Astrocyte (in vitro differentiated cells and primary cell): ENCODE results near the gene PEAK1. TPM values are rescaled to one million over a fixed set of nuclear protein-coding genes. Genes with fewer than 3 reads are reported as not detected.

Experiments used
- DNase-seq: peaks from one replicate; pipeline ENCODE4 v3.0.0-alpha.2; 2010; ENCODE audit warnings: low read depth
- FAIRE-seq: peaks from 2 replicates; lab custom pipeline; 2011; peaks lifted over from hg19 to GRCh38; lab: Jason Lieb, UNC
- H2AFZ ChIP-seq: 2 replicates; pipeline ENCODE4 v1.6.0; 2012; ENCODE audit warnings: low read depth, low read length, inconsistent platforms
- H3K27ac ChIP-seq: 2 replicates; pipeline ENCODE4 v1.5.1; 2011; ENCODE audit warnings: low read depth, low read length, inconsistent platforms
- H3K27me3 ChIP-seq: 2 replicates; pipeline ENCODE4 v1.6.0; 2011; ENCODE audit warnings: low read length, inconsistent platforms; ENCODE audit not compliant: insufficient read depth
- H3K36me3 ChIP-seq: 2 replicates; pipeline ENCODE4 v1.5.1; 2011; ENCODE audit warnings: low read length, inconsistent platforms; ENCODE audit not compliant: insufficient read depth
- H3K4me1 ChIP-seq: 2 replicates; pipeline ENCODE4 v1.5.1; 2011; ENCODE audit warnings: low read length, inconsistent platforms; ENCODE audit not compliant: insufficient read depth
- H3K4me2 ChIP-seq: 2 replicates; pipeline ENCODE4 v1.6.0; 2012; ENCODE audit warnings: low read length, inconsistent platforms
- H3K4me3 ChIP-seq: 2 replicates; pipeline ENCODE4 v1.5.1; 2011; ENCODE audit warnings: low read depth, mild to moderate bottlenecking, low read length, inconsistent platforms; ENCODE audit not compliant: insufficient read depth
- H3K79me2 ChIP-seq: 2 replicates; pipeline ENCODE4 v1.6.0; 2012; ENCODE audit warnings: mild to moderate bottlenecking, low read length, inconsistent platforms; ENCODE audit not compliant: insufficient read depth
- H3K9ac ChIP-seq: 2 replicates; pipeline ENCODE4 v1.6.0; 2012; ENCODE audit warnings: mild to moderate bottlenecking, low read length, inconsistent platforms
- H3K9me3 ChIP-seq: 2 replicates; pipeline ENCODE4 v1.5.1; 2012; ENCODE audit warnings: low read depth, mild to moderate bottlenecking, low read length, inconsistent platforms; ENCODE audit not compliant: insufficient read depth
- H4K20me1 ChIP-seq: 2 replicates; pipeline ENCODE4 v1.6.0; 2012; ENCODE audit warnings: low read length, inconsistent platforms; ENCODE audit not compliant: insufficient read depth
- H3K27ac Mint-ChIP-seq: one replicate; pipeline ENCODE4 v1.8.0; 2021; ENCODE audit warnings: mild to moderate bottlenecking, mixed read lengths; ENCODE audit not compliant: unreplicated experiment
- H3K27me3 Mint-ChIP-seq: one replicate; pipeline ENCODE4 v1.8.0; 2021; ENCODE audit warnings: low read depth, mixed read lengths; ENCODE audit not compliant: unreplicated experiment
- H3K36me3 Mint-ChIP-seq: one replicate; pipeline ENCODE4 v1.8.0; 2021; ENCODE audit warnings: low read depth, mixed read lengths; ENCODE audit not compliant: unreplicated experiment
- H3K4me1 Mint-ChIP-seq: one replicate; pipeline ENCODE4 v1.8.0; 2021; ENCODE audit warnings: low read depth, mixed read lengths; ENCODE audit not compliant: unreplicated experiment
- H3K4me3 Mint-ChIP-seq: one replicate; pipeline ENCODE4 v1.8.0; 2021; ENCODE audit warnings: mild to moderate bottlenecking, moderate library complexity, mixed read lengths; ENCODE audit not compliant: unreplicated experiment
- H3K9me3 Mint-ChIP-seq: one replicate; pipeline ENCODE4 v1.8.0; 2021; ENCODE audit warnings: mild to moderate bottlenecking, mixed read lengths; ENCODE audit not compliant: unreplicated experiment
- EZH2 ChIP-seq: IDR thresholded peaks from 2 replicates; pipeline ENCODE4 v1.6.1; 2012; ENCODE audit warnings: mild to moderate bottlenecking, low read length, inconsistent platforms; ENCODE audit not compliant: insufficient read depth
- total RNA-seq: library from RNA; stranded (reverse); gene quantifications from 2 replicates; pipeline ENCODE4 v1.2.1, GENCODE V29; 2021
- TF ChIP-seq, protein P1 (sequence below): IDR thresholded peaks from 2 replicates; pipeline ENCODE4 v1.5.1; 2011; ENCODE audit warnings: low read depth, mild to moderate bottlenecking, inconsistent platforms, low read length, moderate library complexity; ENCODE audit not compliant: insufficient read depth

PEAK1 gene
- total RNA-seq, 1 donor from 2014 or later, result 62.3 TPM

DNA sequence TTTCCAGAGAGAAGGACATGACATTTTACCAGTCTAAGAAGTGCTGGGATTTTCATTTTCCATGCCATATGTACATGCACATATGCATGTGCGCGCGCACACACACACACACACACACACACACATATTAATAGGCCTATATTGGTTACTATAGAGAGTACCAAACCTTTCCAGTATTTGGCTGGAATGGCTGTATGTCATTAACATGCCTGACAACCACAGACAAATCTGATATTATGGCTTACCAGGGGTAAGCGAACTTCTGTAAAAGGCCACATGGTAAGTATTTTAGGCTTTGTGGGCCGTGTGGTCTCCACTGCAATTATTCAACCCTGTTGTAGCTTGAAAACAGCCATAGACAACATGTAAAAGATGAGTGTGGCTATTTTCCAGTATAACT is 251.8 kb downstream of the PEAK1 start:
- Histone ChIP-seq H3K4me3 (no peak overlapping the region), H3K4me1 (peaks cover 3% of the 10 kb centered on the region), H4K20me1 (peaks cover 5% of the 10 kb centered on the region), H3K36me3 (no peaks in the 10 kb centered on the region), H3K27me3 (no peaks in the 10 kb centered on the region), H3K9me3 (no peaks in the 10 kb centered on the region), H2AFZ (no peak overlapping the region), H3K27ac (no peak overlapping the region), H3K9ac (no peak overlapping the region), H3K4me2 (peak overlapping the region; percentile 17), H3K79me2 (no peaks in the 10 kb centered on the region)
- DNase-seq, result peak; percentile 55
- no peaks in the 10 kb centered on the region for H3K27me3 Mint-ChIP-seq
- TF ChIP-seq, protein P1, sequence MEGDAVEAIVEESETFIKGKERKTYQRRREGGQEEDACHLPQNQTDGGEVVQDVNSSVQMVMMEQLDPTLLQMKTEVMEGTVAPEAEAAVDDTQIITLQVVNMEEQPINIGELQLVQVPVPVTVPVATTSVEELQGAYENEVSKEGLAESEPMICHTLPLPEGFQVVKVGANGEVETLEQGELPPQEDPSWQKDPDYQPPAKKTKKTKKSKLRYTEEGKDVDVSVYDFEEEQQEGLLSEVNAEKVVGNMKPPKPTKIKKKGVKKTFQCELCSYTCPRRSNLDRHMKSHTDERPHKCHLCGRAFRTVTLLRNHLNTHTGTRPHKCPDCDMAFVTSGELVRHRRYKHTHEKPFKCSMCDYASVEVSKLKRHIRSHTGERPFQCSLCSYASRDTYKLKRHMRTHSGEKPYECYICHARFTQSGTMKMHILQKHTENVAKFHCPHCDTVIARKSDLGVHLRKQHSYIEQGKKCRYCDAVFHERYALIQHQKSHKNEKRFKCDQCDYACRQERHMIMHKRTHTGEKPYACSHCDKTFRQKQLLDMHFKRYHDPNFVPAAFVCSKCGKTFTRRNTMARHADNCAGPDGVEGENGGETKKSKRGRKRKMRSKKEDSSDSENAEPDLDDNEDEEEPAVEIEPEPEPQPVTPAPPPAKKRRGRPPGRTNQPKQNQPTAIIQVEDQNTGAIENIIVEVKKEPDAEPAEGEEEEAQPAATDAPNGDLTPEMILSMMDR, result no peak
- TF ChIP-seq EZH2, result no peak
- H3K4me1 Mint-ChIP-seq, result peaks cover 9% of the 10 kb centered on the region
- H3K36me3 Mint-ChIP-seq, result no peaks in the 10 kb centered on the region
- H3K9me3 Mint-ChIP-seq, result no peaks in the 10 kb centered on the region
- peak overlapping the region; percentile 67 for H3K27ac Mint-ChIP-seq
- H3K4me3 Mint-ChIP-seq, result no peak overlapping the region
- FAIRE-seq, result no peak

DNA sequence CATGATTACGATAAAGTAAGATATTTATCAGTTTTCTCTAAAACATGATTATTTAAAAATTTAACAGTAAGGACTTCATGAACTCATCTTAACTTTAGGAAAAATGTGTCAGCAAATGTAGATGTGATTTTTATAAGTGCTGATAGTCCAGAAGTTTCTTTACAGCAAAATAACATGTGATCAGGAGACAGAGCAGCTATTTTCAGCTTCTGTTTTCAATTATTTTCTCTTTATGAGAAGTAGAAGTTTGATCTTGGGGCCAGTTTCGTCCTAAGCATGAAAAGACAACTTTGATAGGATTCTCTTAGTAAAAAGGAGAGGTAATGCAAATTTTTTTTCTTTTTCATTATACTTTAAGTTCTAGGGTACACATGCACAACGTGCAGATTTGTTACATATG is 252.5 kb downstream of the PEAK1 start:
- H3K4me1 Mint-ChIP-seq, result peaks cover 9% of the 10 kb centered on the region

DNA sequence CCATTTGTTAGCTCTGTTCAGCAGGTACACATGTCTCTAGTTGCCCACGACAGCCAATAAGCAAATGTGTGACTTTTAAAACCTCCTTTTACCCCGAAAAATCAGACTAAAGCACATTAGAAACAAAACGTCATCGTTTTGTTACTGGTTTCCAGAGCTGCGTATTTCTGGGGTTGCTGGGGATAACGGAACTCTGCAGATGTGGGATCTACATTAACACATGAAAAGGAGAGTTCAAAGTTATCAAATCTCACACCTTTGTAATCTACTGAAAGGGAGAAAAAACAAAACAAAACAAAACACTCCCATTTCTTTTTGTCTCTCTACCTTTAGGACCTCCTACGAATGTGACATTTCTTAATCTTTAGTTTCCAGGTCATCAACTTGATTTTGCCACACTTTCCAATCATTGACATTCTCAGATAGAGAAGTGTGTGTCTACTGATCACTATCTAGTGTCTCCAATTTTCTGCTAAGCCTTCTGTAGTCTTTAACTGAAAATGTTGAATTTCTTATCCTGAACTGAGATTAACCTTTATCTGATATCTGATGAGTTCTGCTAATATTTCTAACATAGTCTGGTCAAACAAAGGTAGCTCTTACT is 256.0 kb downstream of the PEAK1 start:
- H3K9ac ChIP-seq, result no peak overlapping the region
- H3K4me1 ChIP-seq, result peaks cover 3% of the 10 kb centered on the region
- DNase-seq, result no peak
- Mint-ChIP-seq H3K36me3 (no peaks in the 10 kb centered on the region), H3K4me3 (no peak overlapping the region), H3K4me1 (peaks cover 19% of the 10 kb centered on the region), H3K9me3 (no peaks in the 10 kb centered on the region), H3K27me3 (no peaks in the 10 kb centered on the region), H3K27ac (no peak overlapping the region)
- no peaks in the 10 kb centered on the region for H3K36me3 ChIP-seq
- peaks cover 5% of the 10 kb centered on the region for H4K20me1 ChIP-seq
- H3K4me2 ChIP-seq, result no peak overlapping the region
- FAIRE-seq, result no peak
- no peak overlapping the region for H3K4me3 ChIP-seq
- no peak for TF ChIP-seq EZH2
- TF ChIP-seq, protein P1, result no peak
- no peaks in the 10 kb centered on the region for H3K27me3 ChIP-seq
- no peak overlapping the region for H3K27ac ChIP-seq
- H3K79me2 ChIP-seq, result no peaks in the 10 kb centered on the region
- no peak overlapping the region for H2AFZ ChIP-seq
- no peaks in the 10 kb centered on the region for H3K9me3 ChIP-seq

More for the DNA sequence above, 252.5 kb downstream of the PEAK1 start:
- H3K27ac ChIP-seq, result no peak overlapping the region
- no peaks in the 10 kb centered on the region for H3K36me3 ChIP-seq
- no peaks in the 10 kb centered on the region for H3K36me3 Mint-ChIP-seq
- no peak overlapping the region for H3K4me3 ChIP-seq
- TF ChIP-seq, protein P1, result no peak
- no peak for TF ChIP-seq EZH2
- H3K9me3 ChIP-seq, result no peaks in the 10 kb centered on the region
- H3K4me2 ChIP-seq, result no peak overlapping the region
- no peak overlapping the region for H3K27ac Mint-ChIP-seq
- H3K27me3 Mint-ChIP-seq, result no peaks in the 10 kb centered on the region
- no peaks in the 10 kb centered on the region for H3K27me3 ChIP-seq
- peaks cover 3% of the 10 kb centered on the region for H3K4me1 ChIP-seq
- no peak overlapping the region for H3K4me3 Mint-ChIP-seq
- H3K79me2 ChIP-seq, result no peaks in the 10 kb centered on the region
- no peak overlapping the region for H2AFZ ChIP-seq
- no peak overlapping the region for H3K9ac ChIP-seq
- H3K9me3 Mint-ChIP-seq, result no peaks in the 10 kb centered on the region
- H4K20me1 ChIP-seq, result peaks cover 5% of the 10 kb centered on the region
- DNase-seq (no peak), FAIRE-seq (no peak)
